Vagina (tissue), 2 donors: ENCODE measurements around the gene RPL19. TPM values are rescaled to one million over a fixed set of nuclear protein-coding genes. Genes with fewer than 3 reads are reported as not detected.

Experiments used
- DNase-seq, 2 donors: peaks; one replicate each; pipeline ENCODE4 v3.0.0-alpha.2; 2017; ENCODE audit errors: extremely low spot score in 2 of 2
- H3K27ac ChIP-seq: fragments of 200-600 bp; sonication (generic); one replicate; pipeline ENCODE4 v1.5.1; 2019
- H3K27me3 ChIP-seq: fragments of 200-600 bp; sonication (generic); one replicate; pipeline ENCODE4 v1.5.1; 2019
- H3K36me3 ChIP-seq, 2 donors: fragments of 200-600 bp; sonication (generic); one replicate each; pipeline ENCODE4 v1.5.1; 2017 to 2019
- H3K4me1 ChIP-seq: fragments of 200-600 bp; sonication (generic); one replicate; pipeline ENCODE4 v1.5.1; 2019
- H3K4me3 ChIP-seq, 2 donors: fragments of 200-600 bp; sonication (generic); 1 replicate in 1 of 2; 2 replicates in 1 of 2; pipeline ENCODE4 v1.5.1; 2016 to 2019
- H3K9me3 ChIP-seq: fragments of 200-600 bp; sonication (generic); one replicate; pipeline ENCODE4 v1.5.1; 2019
- CTCF ChIP-seq, 3 experiments: fragments of 450-650 bp in 2 of 3; fragments of 200-600 bp in 1 of 3; sonication (generic) in 1 of 3; IDR thresholded peaks; one replicate each; pipeline ENCODE4 v1.5.1; 2017 to 2019; ENCODE audit warnings: antibody characterized with exemption in 3 of 3, mild to moderate bottlenecking in 2 of 3, moderate library complexity in 2 of 3
- POLR2A ChIP-seq, 2 donors: fragments of 450-650 bp; IDR thresholded peaks; one replicate each; pipeline ENCODE4 v1.6.1; 2017; ENCODE audit warnings: antibody characterized with exemption in 2 of 2, mild to moderate bottlenecking in 2 of 2, moderate library complexity in 2 of 2
- POLR2AphosphoS5 ChIP-seq, 2 donors: sonication (generic); formaldehyde crosslinking; IDR thresholded peaks; one replicate each; pipeline ENCODE4 v1.9.0; 2017; ENCODE audit warnings: antibody characterized with exemption in 2 of 2, mild to moderate bottlenecking in 2 of 2, low read depth in 1 of 2; ENCODE audit not compliant: insufficient read depth in 1 of 2
- intact Hi-C: fragments of 100-400 bp; cut with DNase I; formaldehyde crosslinking; loops from one replicate; pipeline ENCODE4 v1.15.1; 2023
- total RNA-seq: library from RNA; depleted of rRNA; stranded (reverse); fragments of >200 nt; gene quantifications from one replicate; pipeline ENCODE4 v1.2.3, GENCODE V29; 2016

The RPL19 gene
- total RNA-seq, 1 donor from 2014 or later = 2,758 TPM

GRCh38 chr17:39164675-39165143, 35.4 kb upstream of the RPL19 start:
- TF ChIP-seq POLR2AphosphoS5 (IDR thresholded peaks at IDR 0.05; ENCODE audit: insufficient read depth in 1 of 2, low read depth in 1 of 2) = peak; percentile 28
- TF ChIP-seq CTCF (IDR thresholded peaks at IDR 0.05) = peak; percentile 48 to 78 (median 69)
- TF ChIP-seq POLR2A (IDR thresholded peaks at IDR 0.05) = no peak
- peak overlapping the region; percentile 51 to 59 for H3K4me3 ChIP-seq
- DNase-seq = no peak
- intact Hi-C loops = loop anchor here (10.0 kb wide), 1 partner anchor 80 kb away; no protein-coding TSS in a partner anchor
- peaks cover 25% of the 10 kb centered on the region for H3K4me1 ChIP-seq
- H3K27ac ChIP-seq = peak overlapping the region; percentile 50
- no peaks in the 10 kb centered on the region for H3K27me3 ChIP-seq
- no peaks in the 10 kb centered on the region for H3K9me3 ChIP-seq
- H3K36me3 ChIP-seq = no peaks in the 10 kb centered on the region

- intact Hi-C loops = loop anchor here (10.0 kb wide), 1 partner anchor 79 kb away; no protein-coding TSS in a partner anchor
- no peak for TF ChIP-seq POLR2AphosphoS5 (IDR thresholded peaks at IDR 0.05; ENCODE audit: insufficient read depth in 1 of 2, low read depth in 1 of 2)
- no peak for TF ChIP-seq CTCF (IDR thresholded peaks at IDR 0.05)
- TF ChIP-seq POLR2A (IDR thresholded peaks at IDR 0.05) = no peak
- peak overlapping the region; percentile 50 for H3K27ac ChIP-seq
Observed at GRCh38 chr17:39165178-39165840, 34.8 kb upstream of the RPL19 start.

GRCh38 chr17:39165841-39166349, 34.2 kb upstream of the RPL19 start, which contains the start of gene ARL5C:
Gene ARL5C (minus strand): TSS chr17:39166161. CDS start chr17:39165760, 401 bp downstream.
- Histone ChIP-seq H3K4me3 (peak within 1 kb of the TSS; percentile 51 to 59), H3K4me1 (peaks cover 25% of the 10 kb centered on the region), H3K9me3 (no peaks in the 10 kb centered on the region), H3K27ac (peak within 1 kb of the TSS; percentile 50), H3K36me3 (no peaks in the 10 kb centered on the region), H3K27me3 (no peaks in the 10 kb centered on the region)
- intact Hi-C loops = loop anchor here (10.0 kb wide), 1 partner anchor 79 kb away; no protein-coding TSS in a partner anchor
- no peak for DNase-seq
- TF ChIP-seq CTCF (IDR thresholded peaks at IDR 0.05) = no peak
- no peak for TF ChIP-seq POLR2A (IDR thresholded peaks at IDR 0.05)
- no peak for TF ChIP-seq POLR2AphosphoS5 (IDR thresholded peaks at IDR 0.05; ENCODE audit: insufficient read depth in 1 of 2, low read depth in 1 of 2)

More at GRCh38 chr17:39165178-39165840, 34.8 kb upstream of the RPL19 start:
- Histone ChIP-seq H3K4me1 (peaks cover 25% of the 10 kb centered on the region), H3K4me3 (peak overlapping the region; percentile 51 to 59), H3K9me3 (no peaks in the 10 kb centered on the region), H3K36me3 (no peaks in the 10 kb centered on the region), H3K27me3 (no peaks in the 10 kb centered on the region)
- DNase-seq = no peak

- Histone ChIP-seq H3K36me3 (no peaks in the 10 kb centered on the region), H3K27ac (no peak overlapping the region), H3K4me1 (peaks cover 25% of the 10 kb centered on the region), H3K4me3 (no peak overlapping the region), H3K9me3 (no peaks in the 10 kb centered on the region), H3K27me3 (no peaks in the 10 kb centered on the region)
- intact Hi-C loops = loop anchor here (10.0 kb wide), 1 partner anchor 78 kb away; no protein-coding TSS in a partner anchor
- TF ChIP-seq POLR2AphosphoS5 (IDR thresholded peaks at IDR 0.05; ENCODE audit: insufficient read depth in 1 of 2, low read depth in 1 of 2) (no peak), CTCF (IDR thresholded peaks at IDR 0.05) (no peak), POLR2A (IDR thresholded peaks at IDR 0.05) (no peak)
- no peak for DNase-seq
Observed at GRCh38 chr17:39166437-39167335, 33.4 kb upstream of the RPL19 start.
